ENCODE data around the gene NFKBIZ. TPM values are rescaled to one million over a fixed set of nuclear protein-coding genes. Genes with fewer than 3 reads are reported as not detected.

The NFKBIZ gene
- total and polyA plus RNA-seq, 9 of the 15 experiments (the other 6 are each of a cell fraction or from before 2014, with no cell fraction given), result 1.2 to 13.7 (median 5.7) TPM

DNA sequence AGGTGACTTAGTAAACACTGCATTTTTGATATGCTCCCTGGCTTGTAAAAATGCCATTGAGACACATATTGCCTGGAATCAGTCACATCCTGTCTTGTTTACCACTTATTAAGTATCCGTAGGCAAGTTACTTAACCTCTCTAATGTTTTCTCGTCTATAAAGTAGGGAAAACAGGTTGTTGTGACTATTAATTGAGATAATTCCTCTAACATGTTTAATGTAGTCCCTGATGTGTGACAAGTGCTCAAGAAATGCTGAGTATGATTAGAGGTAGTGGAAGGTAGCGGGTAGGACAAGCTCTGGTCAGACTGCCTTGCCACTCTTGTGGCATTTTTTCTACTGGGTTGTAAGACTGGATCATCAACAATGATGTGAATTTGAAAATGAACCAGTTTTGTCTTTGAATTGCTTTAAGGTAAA, 54.1 kb downstream of the NFKBIZ start:
- ATAC-seq (no peak), DNase-seq (ENCODE audit: extremely low read depth in 1 of 4, low spot score in 3 of 4) (no peak), FAIRE-seq (no peak)
- Histone ChIP-seq H3K9me1 (ENCODE audit: control insufficient read depth, insufficient read depth, low read length) (no peaks in the 10 kb centered on the region), H3K27me3 (ENCODE audit: control insufficient read depth in 2 of 2, insufficient read depth in 2 of 2, low read length in 2 of 2) (no peaks in the 10 kb centered on the region), H3K9me3 (replicated peaks; ENCODE audit: control insufficient read depth, insufficient read depth, low read depth, low read length) (no peaks in the 10 kb centered on the region), H3K4me3 (no peak overlapping the region), H4K20me1 (replicated peaks; ENCODE audit: control insufficient read depth, insufficient read depth, low read length) (no peaks in the 10 kb centered on the region), H3K9ac (ENCODE audit: insufficient read depth in 1 of 2, low read depth in 2 of 2, low read length in 2 of 2) (no peak overlapping the region), H3K27ac (ENCODE audit: extremely low read depth, low read depth, low read length) (no peak overlapping the region), H3K36me3 (ENCODE audit: control insufficient read depth, insufficient read depth, low read length) (no peaks in the 10 kb centered on the region), H3K4me2 (ENCODE audit: insufficient read depth, low read length) (no peak overlapping the region), H2AFZ (ENCODE audit: low read depth, low read length) (no peak overlapping the region), H3K4me1 (replicated peaks in 1 of 2; ENCODE audit: control insufficient read depth in 2 of 2, insufficient read depth in 2 of 2, low read length in 2 of 2) (no peaks in the 10 kb centered on the region), H3K79me2 (ENCODE audit: control insufficient read depth, insufficient read depth, low read length) (no peaks in the 10 kb centered on the region)
- CTCF ChIA-PET (ENCODE audit: low intra/inter-chr PET ratio), result no interaction called here
- BruUV-seq (replicated peaks), result no TSS peak
- in situ Hi-C loops (cut with MboI) (no loop called here), intact Hi-C loops (cut with micrococcal nuclease) (no loop called here)
- TF ChIP-seq, protein P1, sequence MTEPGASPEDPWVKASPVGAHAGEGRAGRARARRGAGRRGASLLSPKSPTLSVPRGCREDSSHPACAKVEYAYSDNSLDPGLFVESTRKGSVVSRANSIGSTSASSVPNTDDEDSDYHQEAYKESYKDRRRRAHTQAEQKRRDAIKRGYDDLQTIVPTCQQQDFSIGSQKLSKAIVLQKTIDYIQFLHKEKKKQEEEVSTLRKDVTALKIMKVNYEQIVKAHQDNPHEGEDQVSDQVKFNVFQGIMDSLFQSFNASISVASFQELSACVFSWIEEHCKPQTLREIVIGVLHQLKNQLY (CRISPR knock-in tag; conservative IDR thresholded peaks at IDR 0.05), result no peak
- no peak for TF ChIP-seq POLR2AphosphoS2 (IDR thresholded peaks at IDR 0.05; ENCODE audit: low read length)
- no peak for TF ChIP-seq ZFP1 (CRISPR knock-in tag; IDR thresholded peaks at IDR 0.05)
- TF ChIP-seq ARHGAP35 (IDR thresholded peaks at IDR 0.05; ENCODE audit: partially characterized antibody), result no peak
- no peak for TF ChIP-seq FOXM1 (IDR thresholded peaks at IDR 0.05; ENCODE audit: low read depth)
- no peak for TF ChIP-seq FOXM1 (CRISPR knock-in tag; IDR thresholded peaks at IDR 0.05; ENCODE audit: low read depth)
- TF ChIP-seq CHD2 (IDR thresholded peaks at IDR 0.05; ENCODE audit: low read depth, low read length), result no peak
- TF ChIP-seq KDM2B (CRISPR knock-in tag; IDR thresholded peaks at IDR 0.05), result no peak
- TF ChIP-seq, protein P2, sequence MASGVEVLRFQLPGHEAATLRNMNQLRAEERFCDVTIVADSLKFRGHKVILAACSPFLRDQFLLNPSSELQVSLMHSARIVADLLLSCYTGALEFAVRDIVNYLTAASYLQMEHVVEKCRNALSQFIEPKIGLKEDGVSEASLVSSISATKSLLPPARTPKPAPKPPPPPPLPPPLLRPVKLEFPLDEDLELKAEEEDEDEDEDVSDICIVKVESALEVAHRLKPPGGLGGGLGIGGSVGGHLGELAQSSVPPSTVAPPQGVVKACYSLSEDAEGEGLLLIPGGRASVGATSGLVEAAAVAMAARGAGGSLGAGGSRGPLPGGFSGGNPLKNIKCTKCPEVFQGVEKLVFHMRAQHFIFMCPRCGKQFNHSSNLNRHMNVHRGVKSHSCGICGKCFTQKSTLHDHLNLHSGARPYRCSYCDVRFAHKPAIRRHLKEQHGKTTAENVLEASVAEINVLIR (CRISPR knock-in tag; IDR thresholded peaks at IDR 0.05), result no peak
- no peak for TF ChIP-seq HSF4 (CRISPR knock-in tag; IDR thresholded peaks at IDR 0.05; ENCODE audit: borderline replicate concordance)
- TF ChIP-seq, protein P3, sequence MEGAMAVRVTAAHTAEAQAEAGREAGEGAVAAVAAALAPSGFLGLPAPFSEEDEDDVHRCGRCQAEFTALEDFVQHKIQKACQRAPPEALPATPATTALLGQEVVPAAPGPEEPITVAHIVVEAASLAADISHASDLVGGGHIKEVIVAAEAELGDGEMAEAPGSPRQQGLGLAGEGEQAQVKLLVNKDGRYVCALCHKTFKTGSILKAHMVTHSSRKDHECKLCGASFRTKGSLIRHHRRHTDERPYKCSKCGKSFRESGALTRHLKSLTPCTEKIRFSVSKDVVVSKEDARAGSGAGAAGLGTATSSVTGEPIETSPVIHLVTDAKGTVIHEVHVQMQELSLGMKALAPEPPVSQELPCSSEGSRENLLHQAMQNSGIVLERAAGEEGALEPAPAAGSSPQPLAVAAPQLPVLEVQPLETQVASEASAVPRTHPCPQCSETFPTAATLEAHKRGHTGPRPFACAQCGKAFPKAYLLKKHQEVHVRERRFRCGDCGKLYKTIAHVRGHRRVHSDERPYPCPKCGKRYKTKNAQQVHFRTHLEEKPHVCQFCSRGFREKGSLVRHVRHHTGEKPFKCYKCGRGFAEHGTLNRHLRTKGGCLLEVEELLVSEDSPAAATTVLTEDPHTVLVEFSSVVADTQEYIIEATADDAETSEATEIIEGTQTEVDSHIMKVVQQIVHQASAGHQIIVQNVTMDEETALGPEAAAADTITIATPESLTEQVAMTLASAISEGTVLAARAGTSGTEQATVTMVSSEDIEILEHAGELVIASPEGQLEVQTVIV (CRISPR knock-in tag; IDR thresholded peaks at IDR 0.05; ENCODE audit: borderline replicate concordance), result no peak
- TF ChIP-seq, protein P4, sequence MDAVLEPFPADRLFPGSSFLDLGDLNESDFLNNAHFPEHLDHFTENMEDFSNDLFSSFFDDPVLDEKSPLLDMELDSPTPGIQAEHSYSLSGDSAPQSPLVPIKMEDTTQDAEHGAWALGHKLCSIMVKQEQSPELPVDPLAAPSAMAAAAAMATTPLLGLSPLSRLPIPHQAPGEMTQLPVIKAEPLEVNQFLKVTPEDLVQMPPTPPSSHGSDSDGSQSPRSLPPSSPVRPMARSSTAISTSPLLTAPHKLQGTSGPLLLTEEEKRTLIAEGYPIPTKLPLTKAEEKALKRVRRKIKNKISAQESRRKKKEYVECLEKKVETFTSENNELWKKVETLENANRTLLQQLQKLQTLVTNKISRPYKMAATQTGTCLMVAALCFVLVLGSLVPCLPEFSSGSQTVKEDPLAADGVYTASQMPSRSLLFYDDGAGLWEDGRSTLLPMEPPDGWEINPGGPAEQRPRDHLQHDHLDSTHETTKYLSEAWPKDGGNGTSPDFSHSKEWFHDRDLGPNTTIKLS (IDR thresholded peaks at IDR 0.05; ENCODE audit: borderline replicate concordance, low read depth), result no peak
- TF ChIP-seq TEAD1 (CRISPR knock-in tag; IDR thresholded peaks at IDR 0.05), result no peak
- no peak for TF ChIP-seq SAFB (IDR thresholded peaks at IDR 0.05; ENCODE audit: borderline replicate concordance, low read depth, low read length)
- TF ChIP-seq, protein P5, sequence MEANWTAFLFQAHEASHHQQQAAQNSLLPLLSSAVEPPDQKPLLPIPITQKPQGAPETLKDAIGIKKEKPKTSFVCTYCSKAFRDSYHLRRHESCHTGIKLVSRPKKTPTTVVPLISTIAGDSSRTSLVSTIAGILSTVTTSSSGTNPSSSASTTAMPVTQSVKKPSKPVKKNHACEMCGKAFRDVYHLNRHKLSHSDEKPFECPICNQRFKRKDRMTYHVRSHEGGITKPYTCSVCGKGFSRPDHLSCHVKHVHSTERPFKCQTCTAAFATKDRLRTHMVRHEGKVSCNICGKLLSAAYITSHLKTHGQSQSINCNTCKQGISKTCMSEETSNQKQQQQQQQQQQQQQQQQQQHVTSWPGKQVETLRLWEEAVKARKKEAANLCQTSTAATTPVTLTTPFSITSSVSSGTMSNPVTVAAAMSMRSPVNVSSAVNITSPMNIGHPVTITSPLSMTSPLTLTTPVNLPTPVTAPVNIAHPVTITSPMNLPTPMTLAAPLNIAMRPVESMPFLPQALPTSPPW (CRISPR knock-in tag; IDR thresholded peaks at IDR 0.05), result no peak
- 30% methylated on average over 3 of the region's 3 CpGs for WGBS (ENCODE audit: insufficient coverage, low coverage, missing lambda C conversion rate)
- POLR2A ChIA-PET, result no interaction called here
